SK-N-SH (cell line): ENCODE data around the gene REEP1. TPM values are rescaled to one million over a fixed set of nuclear protein-coding genes. Genes with fewer than 3 reads are reported as not detected.

Experiments used
- CTCF ChIA-PET: fragments of 300-600, 350-600 bp; formaldehyde crosslinking; extraction: SDS; loops from one replicate; lab custom pipeline; 2021; lab: Yijun Ruan, JAX
- POLR2A ChIA-PET: fragments of 350-600 bp; sonication (Branson Sonifier 250); formaldehyde crosslinking; extraction: SDS; loops from one replicate; lab custom pipeline; 2020; ENCODE audit warnings: antibody characterized with exemption, inconsistent platforms; lab: Yijun Ruan, JAX
- DNase-seq: peaks from one replicate; pipeline ENCODE4 v3.0.0; 2012
- H2AFZ ChIP-seq: fragments of 200-600 bp; sonication (generic); 2 replicates; pipeline ENCODE4 v1.8.1; 2016; ENCODE audit warnings: antibody characterized with exemption, mild to moderate bottlenecking, low read depth
- H3F3A ChIP-seq: fragments of 200-600 bp; sonication (generic); replicated peaks from 2 replicates; pipeline ENCODE3; 2016; ENCODE audit warnings: antibody characterized with exemption, mild to moderate bottlenecking; ENCODE audit not compliant: insufficient read depth
- H3K27ac ChIP-seq, 2 experiments: fragments of 200-500 bp in 1 of 2; fragments of 200-600 bp in 1 of 2; sonication (Bioruptor generic) in 1 of 2; sonication (generic), shearing (Covaris generic) in 1 of 2; 2 replicates each; pipeline versions ENCODE4 v1.5.1 to v1.6.1; 2014 to 2016; ENCODE audit warnings: low read depth in 2 of 2, inconsistent platforms in 1 of 2, low read length in 1 of 2, mild to moderate bottlenecking in 1 of 2, mixed read lengths in 1 of 2
- H3K27me3 ChIP-seq: fragments of 200-600 bp; sonication (generic), shearing (Covaris generic); 2 replicates; pipeline ENCODE4 v1.6.1; 2016; ENCODE audit warnings: mixed run types; ENCODE audit not compliant: insufficient read depth
- H3K36me3 ChIP-seq, 2 experiments: fragments of 200-500 bp in 1 of 2; fragments of 200-600 bp in 1 of 2; sonication (Bioruptor generic) in 1 of 2; sonication (generic) in 1 of 2; replicated peaks in 1 of 2; 2 replicates each; pipeline versions ENCODE3 to v1.5.1; 2014 to 2016; ENCODE audit warnings: low read length in 1 of 2, mild to moderate bottlenecking in 1 of 2; ENCODE audit not compliant: insufficient read depth in 2 of 2, control insufficient read depth in 1 of 2
- H3K4me1 ChIP-seq, 2 experiments: fragments of 200-500 bp in 1 of 2; fragments of 200-600 bp in 1 of 2; sonication (Bioruptor generic) in 1 of 2; sonication (generic), shearing (Covaris generic) in 1 of 2; 2 replicates each; pipeline versions ENCODE4 v1.5.1 to v1.6.1; 2014 to 2016; ENCODE audit warnings: low read depth in 1 of 2, low read length in 1 of 2, mixed run types in 1 of 2; ENCODE audit not compliant: insufficient read depth in 2 of 2, control insufficient read depth in 1 of 2
- H3K4me2 ChIP-seq: fragments of 200-600 bp; sonication (generic), shearing (Covaris generic); 2 replicates; pipeline ENCODE4 v1.6.1; 2017; ENCODE audit warnings: mixed run types
- H3K4me3 ChIP-seq, 2 experiments: fragments of 200-500 bp in 1 of 2; fragments of 200-600 bp in 1 of 2; sonication (Bioruptor generic) in 1 of 2; sonication (generic), shearing (Covaris generic) in 1 of 2; 2 replicates each; pipeline versions ENCODE4 v1.5.1 to v1.8.1; 2014 to 2016; ENCODE audit warnings: low read depth in 2 of 2, inconsistent platforms in 1 of 2, low read length in 1 of 2, mild to moderate bottlenecking in 1 of 2, mixed read lengths in 1 of 2, moderate library complexity in 1 of 2
- H3K79me2 ChIP-seq: fragments of 200-600 bp; sonication (generic); 2 replicates; pipeline ENCODE4 v1.8.1; 2017; ENCODE audit warnings: mild to moderate bottlenecking; ENCODE audit not compliant: insufficient read depth
- H3K9ac ChIP-seq: fragments of 200-600 bp; sonication (generic); 2 replicates; pipeline ENCODE4 v1.6.1; 2017; ENCODE audit warnings: mixed run types
- H3K9me2 ChIP-seq: fragments of 200-600 bp; sonication (generic); 2 replicates; pipeline ENCODE4 v1.6.1; 2017; ENCODE audit warnings: mixed run types
- H3K9me3 ChIP-seq: fragments of 200-600 bp; sonication (generic); 2 replicates; pipeline ENCODE4 v1.6.1; 2017; ENCODE audit warnings: mixed run types, mild to moderate bottlenecking, moderate library complexity
- H4K20me1 ChIP-seq: fragments of 200-600 bp; sonication (generic); 2 replicates; pipeline ENCODE4 v1.6.1; 2017; ENCODE audit warnings: mild to moderate bottlenecking, mixed run types; ENCODE audit not compliant: insufficient read depth
- CHD2 ChIP-seq: fragments of 150-350 bp; IDR thresholded peaks from 2 replicates; pipeline ENCODE4 v1.6.1; 2018; ENCODE audit warnings: low read length; ENCODE audit not compliant: partially characterized antibody
- FOSL2 ChIP-seq: IDR thresholded peaks from 2 replicates; pipeline ENCODE4 v1.4.0; 2012; ENCODE audit warnings: low read depth, mild to moderate bottlenecking, moderate library complexity, borderline replicate concordance
- GATA2 ChIP-seq: sonication (generic); formaldehyde crosslinking; IDR thresholded peaks from 2 replicates; pipeline ENCODE4 v1.5.0; 2020; ENCODE audit warnings: mild to moderate bottlenecking, missing genetic modification reagents
- RAD21 ChIP-seq: IDR thresholded peaks from 2 replicates; pipeline ENCODE4 v1.6.1; 2012; ENCODE audit warnings: mild to moderate bottlenecking, low read length
- SMC3 ChIP-seq: IDR thresholded peaks from 2 replicates; pipeline ENCODE4 v1.6.1; 2012; ENCODE audit warnings: low read depth, low read length, improper control_type of control experiment
- TEAD4 ChIP-seq: IDR thresholded peaks from 2 replicates; pipeline ENCODE4 v1.4.0; 2012; ENCODE audit warnings: mild to moderate bottlenecking, borderline replicate concordance; ENCODE audit not compliant: insufficient read depth
- WGBS: methylation state at CpG from one replicate; pipeline ENCODE4 v1.1.6; 2017; ENCODE audit warnings: low lambda C conversion rate; 5-methylcytosine and 5-hydroxymethylcytosine counted together
- polyA plus RNA-seq, 3 experiments: library from polyadenylated mRNA; depleted of rRNA; stranded (reverse); fragments of >200 nt; gene quantifications; 2 replicates each; pipeline ENCODE4 v1.2.3, GENCODE V29; 2012
- TF ChIP-seq, protein P1 (sequence below): fragments of 150-350 bp; IDR thresholded peaks from 2 replicates; pipeline ENCODE4 v1.6.1; 2016; ENCODE audit warnings: mild to moderate bottlenecking, low read depth, low read length
- TF ChIP-seq, protein P2 (sequence below): fragments of 200-600 bp; sonication (generic); IDR thresholded peaks from 2 replicates; pipeline ENCODE4 v1.6.1; 2017; ENCODE audit warnings: antibody characterized with exemption, mild to moderate bottlenecking, moderate library complexity
- TF ChIP-seq, protein P3 (sequence below): IDR thresholded peaks from 2 replicates; pipeline ENCODE4 v1.4.0; 2012; ENCODE audit warnings: low read depth, borderline replicate concordance

Gene REEP1
- polyA plus RNA-seq, 1 of the 3 experiments (the other 2 are of a cell fraction): 0.13 TPM

DNA sequence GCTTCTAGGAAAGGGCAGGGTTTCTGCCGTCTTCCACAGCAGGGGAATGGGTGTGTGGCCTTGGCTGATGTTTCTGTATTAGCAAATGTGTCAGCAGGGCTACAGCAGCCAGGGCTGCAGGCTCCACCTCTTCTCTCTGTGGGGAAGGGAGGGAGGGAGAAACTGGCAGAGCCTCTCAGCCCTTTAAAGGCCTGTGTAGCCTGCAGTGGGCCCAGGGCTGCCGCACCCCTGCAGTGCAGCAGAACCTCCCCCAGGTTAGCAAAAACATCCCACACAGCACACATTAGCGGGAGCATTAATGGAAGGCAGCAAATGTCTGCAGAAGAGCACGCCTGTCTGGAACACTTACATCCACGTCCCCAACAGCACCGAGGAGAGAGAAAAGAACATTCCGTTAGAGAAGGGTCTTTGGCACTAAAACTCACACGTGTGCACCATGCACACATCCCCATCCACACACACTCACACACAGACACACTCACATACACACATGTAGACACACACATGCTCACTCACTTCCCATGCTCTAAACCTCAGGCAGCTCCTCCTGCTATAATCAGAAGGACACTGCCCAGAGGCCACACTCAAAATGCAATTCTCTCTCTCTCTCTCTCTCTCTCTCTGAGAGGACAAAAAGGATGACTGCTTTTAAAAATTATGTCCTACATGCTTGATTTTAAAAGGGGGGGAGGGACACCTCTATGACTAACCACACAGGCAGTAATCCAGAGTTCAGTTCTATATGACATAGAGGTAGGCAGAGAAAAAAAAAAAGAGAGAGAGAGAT lies 114.1 kb downstream of the REEP1 start:
- H3K4me2 ChIP-seq: peak overlapping the region; percentile 21; the same call in 1 of the 2 replicates
- DNase-seq: peak; percentile 67
- no peaks in the 10 kb centered on the region for H3K79me2 ChIP-seq
- peak overlapping the region; percentile 59 for H2AFZ ChIP-seq
- peak overlapping the region in 1 of 2 experiments; percentile 31; a peak in 2 of 4 replicates for H3K27ac ChIP-seq
- H3K27me3 ChIP-seq: no peaks in the 10 kb centered on the region
- TF ChIP-seq RAD21 (peak; percentile 4), GATA2 (CRISPR knock-in tag) (no peak), FOSL2 (peak; percentile 8; the same call in 1 of the 2 replicates), TEAD4 (no peak), CHD2 (peak; percentile 29)
- WGBS: 50% methylated on average over 6 of the region's 8 CpGs
- H3K9me3 ChIP-seq: no peaks in the 10 kb centered on the region
- CTCF ChIA-PET: interaction anchor here (1.5 to 6.4 kb wide), 6 partner anchors 10 to 146 kb away, joined by 4 to 150 read pairs (median 18); no protein-coding TSS in a partner anchor
- no peak overlapping the region for H3K4me3 ChIP-seq
- no peaks in the 10 kb centered on the region for H3F3A ChIP-seq
- H3K4me1 ChIP-seq: peaks cover 6 to 27% of the 10 kb centered on the region in 2 experiments; a peak in 2 of 4 replicates
- H3K36me3 ChIP-seq: no peaks in the 10 kb centered on the region
- H3K9me2 ChIP-seq: no peaks in the 10 kb centered on the region
- POLR2A ChIA-PET: interaction anchor here (1.5 kb wide), 1 partner anchor 27 kb away, joined by 4 read pairs; no protein-coding TSS in a partner anchor
- no peak overlapping the region for H3K9ac ChIP-seq
- no peaks in the 10 kb centered on the region for H4K20me1 ChIP-seq

DNA sequence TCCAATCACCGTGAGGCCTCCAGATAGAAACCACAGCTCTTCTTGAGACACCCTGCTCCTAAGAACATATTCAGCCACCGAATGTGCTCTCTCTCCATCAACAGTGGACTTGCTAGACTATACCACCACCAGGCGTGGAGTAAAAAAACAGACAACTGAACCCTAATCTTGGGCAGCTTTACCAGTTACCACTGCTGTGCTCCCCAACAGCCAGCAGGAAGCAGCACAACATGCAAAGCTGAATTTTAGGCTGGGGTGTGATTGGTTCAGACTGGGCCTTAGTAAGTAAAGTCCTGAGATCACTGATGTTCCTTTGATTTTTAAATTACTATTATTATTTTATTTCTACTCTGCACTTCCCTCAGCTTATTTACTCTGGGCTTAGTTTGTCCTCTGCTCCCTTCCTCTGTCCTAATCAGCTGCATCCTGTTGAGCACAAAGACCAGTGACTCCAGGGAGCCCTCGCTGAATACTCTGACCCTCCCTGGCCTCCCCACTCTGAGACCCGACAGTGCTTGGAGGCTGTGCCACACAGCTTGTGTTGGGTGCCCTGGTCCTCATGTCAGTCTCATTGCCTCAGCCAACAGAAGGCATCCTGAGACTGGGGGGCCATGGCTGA lies 116.3 kb downstream of the REEP1 start:
- Histone ChIP-seq H3K79me2 (no peaks in the 10 kb centered on the region), H3K4me1 (peaks cover 6 to 27% of the 10 kb centered on the region in 2 experiments; a peak in 2 of 4 replicates), H2AFZ (no peak overlapping the region; the same call in 1 of the 2 replicates), H4K20me1 (no peaks in the 10 kb centered on the region), H3K27ac (no peak overlapping the region), H3K27me3 (no peaks in the 10 kb centered on the region), H3K4me3 (no peak overlapping the region), H3K4me2 (no peak overlapping the region), H3K9me2 (no peaks in the 10 kb centered on the region), H3K36me3 (no peaks in the 10 kb centered on the region), H3F3A (no peaks in the 10 kb centered on the region), H3K9ac (no peak overlapping the region), H3K9me3 (no peaks in the 10 kb centered on the region)
- TF ChIP-seq SMC3 (peak; percentile 79), RAD21 (peak; percentile 88)
- TF ChIP-seq, protein P1, sequence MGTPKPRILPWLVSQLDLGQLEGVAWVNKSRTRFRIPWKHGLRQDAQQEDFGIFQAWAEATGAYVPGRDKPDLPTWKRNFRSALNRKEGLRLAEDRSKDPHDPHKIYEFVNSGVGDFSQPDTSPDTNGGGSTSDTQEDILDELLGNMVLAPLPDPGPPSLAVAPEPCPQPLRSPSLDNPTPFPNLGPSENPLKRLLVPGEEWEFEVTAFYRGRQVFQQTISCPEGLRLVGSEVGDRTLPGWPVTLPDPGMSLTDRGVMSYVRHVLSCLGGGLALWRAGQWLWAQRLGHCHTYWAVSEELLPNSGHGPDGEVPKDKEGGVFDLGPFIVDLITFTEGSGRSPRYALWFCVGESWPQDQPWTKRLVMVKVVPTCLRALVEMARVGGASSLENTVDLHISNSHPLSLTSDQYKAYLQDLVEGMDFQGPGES: no peak
- TF ChIP-seq, protein P2, sequence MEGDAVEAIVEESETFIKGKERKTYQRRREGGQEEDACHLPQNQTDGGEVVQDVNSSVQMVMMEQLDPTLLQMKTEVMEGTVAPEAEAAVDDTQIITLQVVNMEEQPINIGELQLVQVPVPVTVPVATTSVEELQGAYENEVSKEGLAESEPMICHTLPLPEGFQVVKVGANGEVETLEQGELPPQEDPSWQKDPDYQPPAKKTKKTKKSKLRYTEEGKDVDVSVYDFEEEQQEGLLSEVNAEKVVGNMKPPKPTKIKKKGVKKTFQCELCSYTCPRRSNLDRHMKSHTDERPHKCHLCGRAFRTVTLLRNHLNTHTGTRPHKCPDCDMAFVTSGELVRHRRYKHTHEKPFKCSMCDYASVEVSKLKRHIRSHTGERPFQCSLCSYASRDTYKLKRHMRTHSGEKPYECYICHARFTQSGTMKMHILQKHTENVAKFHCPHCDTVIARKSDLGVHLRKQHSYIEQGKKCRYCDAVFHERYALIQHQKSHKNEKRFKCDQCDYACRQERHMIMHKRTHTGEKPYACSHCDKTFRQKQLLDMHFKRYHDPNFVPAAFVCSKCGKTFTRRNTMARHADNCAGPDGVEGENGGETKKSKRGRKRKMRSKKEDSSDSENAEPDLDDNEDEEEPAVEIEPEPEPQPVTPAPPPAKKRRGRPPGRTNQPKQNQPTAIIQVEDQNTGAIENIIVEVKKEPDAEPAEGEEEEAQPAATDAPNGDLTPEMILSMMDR: peak; percentile 97
- TF ChIP-seq, protein P3, sequence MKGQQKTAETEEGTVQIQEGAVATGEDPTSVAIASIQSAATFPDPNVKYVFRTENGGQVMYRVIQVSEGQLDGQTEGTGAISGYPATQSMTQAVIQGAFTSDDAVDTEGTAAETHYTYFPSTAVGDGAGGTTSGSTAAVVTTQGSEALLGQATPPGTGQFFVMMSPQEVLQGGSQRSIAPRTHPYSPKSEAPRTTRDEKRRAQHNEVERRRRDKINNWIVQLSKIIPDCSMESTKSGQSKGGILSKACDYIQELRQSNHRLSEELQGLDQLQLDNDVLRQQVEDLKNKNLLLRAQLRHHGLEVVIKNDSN: no peak
- 52% methylated on average over 5 of the region's 5 CpGs for WGBS
- POLR2A ChIA-PET: interaction anchor here (0.6 to 2.3 kb wide), 3 partner anchors 24 to 221 kb away, joined by 3 to 8 read pairs (median 3); partner anchors contain the start of gene KDM3A
- peak; percentile 71 for DNase-seq
- CTCF ChIA-PET: interaction anchor here (0.5 to 6.4 kb wide), 51 partner anchors 8 to 402 kb away, joined by 3 to 150 read pairs (median 5); partner anchors contain the start of genes IMMT, MRPL35 and REEP1
